H9 (cell line): Measurements from ENCODE around the gene PRODH. TPM values are rescaled to one million over a fixed set of nuclear protein-coding genes. Genes with fewer than 3 reads are reported as not detected.
"Not testable (repeated sequence)": the region's sequence is repeated elsewhere in the genome, so short reads cannot be mapped to it uniquely, and the experiment has no call there.

Experiments used
- DNase-seq: peaks from one replicate; pipeline ENCODE4 v3.0.0-alpha.2; 2017
- H2AFZ ChIP-seq: one replicate; pipeline ENCODE4 v1.6.1; 2013; ENCODE audit warnings: mild to moderate bottlenecking, low read length, control low read depth, moderate library complexity
- H2AK5ac ChIP-seq: 2 replicates; pipeline ENCODE4 v1.6.1; 2013; ENCODE audit warnings: low read length, control low read depth, mixed read lengths; ENCODE audit not compliant: insufficient read length
- H2BK120ac ChIP-seq: one replicate; pipeline ENCODE4 v1.6.1; 2013; ENCODE audit warnings: low read depth, mild to moderate bottlenecking, low read length, control low read depth, inconsistent platforms; ENCODE audit not compliant: poor library complexity, severe bottlenecking
- H2BK12ac ChIP-seq: 2 replicates; pipeline ENCODE4 v1.6.1; 2013; ENCODE audit warnings: low read length, control low read depth, mixed read lengths, low read depth; ENCODE audit not compliant: insufficient read length
- H2BK15ac ChIP-seq: 2 replicates; pipeline ENCODE4 v1.6.1; 2013; ENCODE audit warnings: low read depth, low read length, control low read depth
- H2BK20ac ChIP-seq: one replicate; pipeline ENCODE4 v1.6.1; 2013; ENCODE audit warnings: low read depth, mild to moderate bottlenecking, low read length, control low read depth, inconsistent platforms; ENCODE audit not compliant: poor library complexity, severe bottlenecking
- H2BK5ac ChIP-seq: 2 replicates; pipeline ENCODE4 v1.6.1; 2013; ENCODE audit warnings: low read length, control low read depth, mixed read lengths; ENCODE audit not compliant: insufficient read length
- H3K14ac ChIP-seq: 2 replicates; pipeline ENCODE4 v1.6.1; 2013; ENCODE audit warnings: low read length, control low read depth; ENCODE audit not compliant: insufficient read depth
- H3K18ac ChIP-seq: 2 replicates; pipeline ENCODE4 v1.6.1; 2013; ENCODE audit warnings: low read depth, mild to moderate bottlenecking, mixed read lengths, low read length, control low read depth; ENCODE audit not compliant: insufficient read length
- H3K23ac ChIP-seq: 2 replicates; pipeline ENCODE4 v1.6.1; 2013; ENCODE audit warnings: low read length, control low read depth, mixed read lengths, low read depth; ENCODE audit not compliant: insufficient read length
- H3K23me2 ChIP-seq: 2 replicates; pipeline ENCODE4 v1.6.1; 2013; ENCODE audit warnings: low read depth, mild to moderate bottlenecking, mixed read lengths, low read length, control low read depth; ENCODE audit not compliant: insufficient read length, poor library complexity, severe bottlenecking
- H3K27ac ChIP-seq: 2 replicates; pipeline ENCODE4 v1.5.1; 2013; ENCODE audit warnings: low read length, control low read depth, mixed read lengths, low read depth; ENCODE audit not compliant: insufficient read length
- H3K27me3 ChIP-seq: 2 replicates; pipeline ENCODE4 v1.6.1; 2013; ENCODE audit warnings: low read length, control low read depth, inconsistent platforms; ENCODE audit not compliant: insufficient read depth
- H3K4ac ChIP-seq: 2 replicates; pipeline ENCODE4 v1.6.1; 2013; ENCODE audit warnings: low read depth, mild to moderate bottlenecking, control low read depth, inconsistent platforms, low read length, moderate library complexity
- H3K4me1 ChIP-seq: 2 replicates; pipeline ENCODE4 v1.6.1; 2013; ENCODE audit warnings: low read length, control low read depth, inconsistent platforms; ENCODE audit not compliant: insufficient read depth
- H3K4me2 ChIP-seq: 2 replicates; pipeline ENCODE4 v1.6.1; 2013; ENCODE audit warnings: low read length, control low read depth, mixed read lengths; ENCODE audit not compliant: insufficient read length, insufficient read depth
- H3K56ac ChIP-seq: 2 replicates; pipeline ENCODE4 v1.6.1; 2013; ENCODE audit warnings: low read depth, mild to moderate bottlenecking, mixed read lengths, low read length, control low read depth; ENCODE audit not compliant: insufficient read length
- H3K79me1 ChIP-seq: 2 replicates; pipeline ENCODE4 v1.6.1; 2013; ENCODE audit warnings: low read depth, mild to moderate bottlenecking, moderate library complexity, low read length, control low read depth, inconsistent platforms; ENCODE audit not compliant: insufficient read depth, poor library complexity, severe bottlenecking
- H3K79me2 ChIP-seq: 2 replicates; pipeline ENCODE4 v1.6.1; 2013; ENCODE audit warnings: low read length, control low read depth, inconsistent platforms; ENCODE audit not compliant: insufficient read depth
- H3K9ac ChIP-seq: 2 replicates; pipeline ENCODE4 v1.6.1; 2013; ENCODE audit warnings: low read length, control low read depth, mixed read lengths; ENCODE audit not compliant: insufficient read length; ENCODE audit errors: extremely low read depth
- H3K9me3 ChIP-seq: one replicate; pipeline ENCODE4 v1.6.1; 2013; ENCODE audit warnings: low read depth, low read length, inconsistent platforms; ENCODE audit not compliant: control insufficient read depth
- H3T11ph ChIP-seq: one replicate; pipeline ENCODE4 v1.6.1; 2013; ENCODE audit warnings: mild to moderate bottlenecking, low read length, control low read depth, inconsistent platforms
- H4K20me1 ChIP-seq: one replicate; pipeline ENCODE4 v1.6.1; 2013; ENCODE audit not compliant: control insufficient read depth, insufficient read length, insufficient read depth
- H4K5ac ChIP-seq: 2 replicates; pipeline ENCODE4 v1.6.1; 2013; ENCODE audit warnings: low read depth, mild to moderate bottlenecking, mixed read lengths, low read length, control low read depth; ENCODE audit not compliant: insufficient read length
- H4K8ac ChIP-seq: replicated peaks from 2 replicates; pipeline ENCODE4 v1.6.1; 2013; ENCODE audit warnings: low read length, control low read depth, mixed read lengths, low read depth; ENCODE audit not compliant: insufficient read length
- H4K91ac ChIP-seq: 2 replicates; pipeline ENCODE4 v1.6.1; 2013; ENCODE audit warnings: low read depth, mild to moderate bottlenecking, moderate library complexity, mixed read lengths, low read length, control low read depth; ENCODE audit not compliant: insufficient read length
- H3K27ac Mint-ChIP-seq, 3 experiments: 2 replicates in 2 of 3; 3 replicates in 1 of 3; pipeline ENCODE4 v1.8.0; 2020 to 2021; ENCODE audit warnings: mixed read lengths in 3 of 3, mild to moderate bottlenecking in 1 of 3, moderate library complexity in 1 of 3
- H3K27me3 Mint-ChIP-seq: 2 replicates; pipeline ENCODE4 v1.8.0; 2021; ENCODE audit warnings: low read depth, mild to moderate bottlenecking, moderate library complexity, mixed read lengths
- H3K36me3 Mint-ChIP-seq, 3 experiments: 2 replicates in 2 of 3; 3 replicates in 1 of 3; pipeline ENCODE4 v1.8.0; 2020 to 2021; ENCODE audit warnings: low read depth in 3 of 3, mixed read lengths in 3 of 3; ENCODE audit not compliant: insufficient read depth in 1 of 3
- H3K4me1 Mint-ChIP-seq, 2 experiments: 2 replicates each; pipeline ENCODE4 v1.8.0; 2020; ENCODE audit warnings: mixed read lengths in 2 of 2
- H3K4me3 Mint-ChIP-seq, 2 experiments: 2 replicates in 1 of 2; 3 replicates in 1 of 2; pipeline ENCODE4 v1.8.0; 2020 to 2021; ENCODE audit warnings: mild to moderate bottlenecking in 2 of 2, mixed read lengths in 2 of 2, moderate library complexity in 1 of 2
- H3K9me3 Mint-ChIP-seq, 2 experiments: 2 replicates in 1 of 2; 3 replicates in 1 of 2; pipeline ENCODE4 v1.8.0; 2020; ENCODE audit warnings: mild to moderate bottlenecking in 2 of 2, mixed read lengths in 2 of 2, moderate library complexity in 1 of 2
- WGBS: extraction: QIAGEN DNeasy Blood & Tissue Kit; methylation state at CpG from one replicate; pipeline ENCODE4 v1.1.7; 2013; ENCODE audit warnings: missing lambda C conversion rate, low lambda C conversion rate, mixed read lengths; ENCODE audit not compliant: insufficient read length; ENCODE audit errors: extremely low coverage; 5-methylcytosine and 5-hydroxymethylcytosine counted together
- total RNA-seq: library from RNA; stranded (reverse); gene quantifications from 2 replicates; pipeline ENCODE4 v1.2.1, GENCODE V29; 2021

The PRODH gene
- total RNA-seq, 1 experiment from 2014 or later, result 51.2 TPM

DNA sequence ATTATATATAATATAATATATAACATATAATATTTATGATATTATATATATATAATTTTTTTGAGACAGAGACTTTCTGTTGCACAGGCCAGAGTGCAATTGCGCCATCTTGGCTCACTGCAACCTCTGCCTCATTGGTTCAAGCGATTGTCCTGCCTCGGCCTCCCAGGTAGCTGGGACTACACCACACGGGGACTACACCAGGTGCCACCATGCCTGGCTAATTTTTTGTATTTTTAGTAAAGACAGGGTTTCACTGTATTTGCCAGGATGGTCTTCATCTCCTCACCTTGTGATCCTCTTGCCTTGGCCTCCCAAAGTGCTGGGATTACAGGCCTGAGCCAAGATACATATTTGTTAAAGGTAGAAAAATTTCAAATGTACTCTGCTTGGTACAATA, 42.3 kb downstream of the PRODH start:
- H3K79me2 ChIP-seq, H3K9me3 Mint-ChIP-seq, H2BK5ac ChIP-seq, H3K27me3 Mint-ChIP-seq, H3K18ac ChIP-seq, H3K23me2 ChIP-seq, H2BK20ac ChIP-seq, H3K27ac ChIP-seq, H4K20me1 ChIP-seq, H3K9ac ChIP-seq, H4K5ac ChIP-seq, H3K4ac ChIP-seq, H3K4me3 Mint-ChIP-seq, H2AFZ ChIP-seq, H3K9me3 ChIP-seq, H3K56ac ChIP-seq, H3K23ac ChIP-seq, H4K91ac ChIP-seq, H3K4me1 ChIP-seq, H2AK5ac ChIP-seq, H4K8ac ChIP-seq, H3K4me2 ChIP-seq, H2BK120ac ChIP-seq, DNase-seq, H2BK15ac ChIP-seq, H3T11ph ChIP-seq, H3K27ac Mint-ChIP-seq, H3K14ac ChIP-seq, H3K79me1 ChIP-seq, H3K27me3 ChIP-seq, H3K4me1 Mint-ChIP-seq, H2BK12ac ChIP-seq, H3K36me3 Mint-ChIP-seq: not testable (repeated sequence)
- no CpG with 5 or more reads among the region's 4 CpGs for WGBS

DNA sequence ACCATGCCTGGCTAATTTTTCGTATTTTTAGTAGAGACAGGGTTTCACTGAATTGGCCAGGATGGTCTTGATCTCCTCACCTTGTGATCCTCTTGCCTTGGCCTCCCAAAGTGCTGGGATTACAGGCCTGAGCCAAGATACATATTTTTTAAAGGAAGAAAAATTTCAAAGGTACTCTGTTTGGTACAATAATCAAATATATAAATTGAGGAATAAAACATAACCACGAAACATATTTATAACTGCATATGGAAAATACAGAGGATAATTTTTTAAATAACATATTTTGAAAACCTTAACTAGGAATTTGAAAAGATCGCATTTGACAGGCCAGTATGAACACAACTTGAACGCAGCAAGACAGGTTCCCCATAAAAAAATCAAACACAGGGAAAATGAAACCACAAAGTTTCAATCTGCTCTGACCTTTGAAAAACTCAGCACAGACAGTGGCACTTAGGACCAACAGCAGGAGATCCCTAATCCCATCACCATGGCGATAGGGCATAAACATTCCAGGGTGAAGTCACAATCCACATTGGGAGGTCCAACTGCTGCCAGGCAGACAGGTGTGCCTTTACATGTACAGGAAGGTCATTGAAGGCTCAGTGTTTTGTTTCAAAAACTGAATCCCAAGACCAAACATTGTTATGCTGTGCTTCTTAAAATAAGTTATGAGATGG, 45.4 kb downstream of the PRODH start:
- H3K36me3 Mint-ChIP-seq, H3K23ac ChIP-seq, H3K4me2 ChIP-seq, H3K27me3 Mint-ChIP-seq, H2BK12ac ChIP-seq, H3K27ac Mint-ChIP-seq, H3K18ac ChIP-seq, H3K9me3 ChIP-seq, H3K4me1 Mint-ChIP-seq, H3K79me2 ChIP-seq, H2AFZ ChIP-seq, H3K27me3 ChIP-seq, H2BK5ac ChIP-seq, H3K4ac ChIP-seq, H3K14ac ChIP-seq, H2BK120ac ChIP-seq, H2BK20ac ChIP-seq, H3T11ph ChIP-seq, H4K8ac ChIP-seq, H3K23me2 ChIP-seq, H3K4me1 ChIP-seq, H4K20me1 ChIP-seq, H3K9me3 Mint-ChIP-seq, H3K4me3 Mint-ChIP-seq, H4K91ac ChIP-seq, DNase-seq, H3K9ac ChIP-seq, H3K27ac ChIP-seq, H3K79me1 ChIP-seq, H2BK15ac ChIP-seq, H4K5ac ChIP-seq, H2AK5ac ChIP-seq, H3K56ac ChIP-seq: not testable (repeated sequence)
- no CpG with 5 or more reads among the region's 5 CpGs for WGBS
